SJSA1 (cell line): Measurements from ENCODE around the gene FRK. TPM values are rescaled to one million over a fixed set of nuclear protein-coding genes. Genes with fewer than 3 reads are reported as not detected.
A peak's percentile ranks its signal among the peaks of the same experiment; 100 is the strongest.
"Not testable (repeated sequence)": the region's sequence is repeated elsewhere in the genome, so short reads cannot be mapped to it uniquely, and the experiment has no call there.

ENCODE experiments used
- DNase-seq, 2 experiments: peaks; one replicate each; pipeline ENCODE4 v3.0.0-alpha.2; 2015 to 2020; ENCODE audit warnings: low spot score in 2 of 2, low read depth in 1 of 2
- H3K27ac ChIP-seq: fragments of 250-450 bp; sonication (Bioruptor Pico); 2 replicates; pipeline ENCODE4 v1.5.1; 2020; ENCODE audit warnings: mild to moderate bottlenecking, moderate library complexity
- H3K27me3 ChIP-seq: fragments of 250-450 bp; sonication (Bioruptor Pico); replicated peaks from 2 replicates; pipeline ENCODE4 v1.5.1; 2020; ENCODE audit warnings: mild to moderate bottlenecking, moderate library complexity
- H3K36me3 ChIP-seq: fragments of 250-450 bp; sonication (Bioruptor Pico); 2 replicates; pipeline ENCODE4 v1.5.1; 2020; ENCODE audit warnings: mild to moderate bottlenecking
- H3K4me1 ChIP-seq: fragments of 250-450 bp; sonication (Bioruptor Pico); replicated peaks from 2 replicates; pipeline ENCODE4 v1.6.1; 2021; ENCODE audit warnings: mild to moderate bottlenecking
- H3K4me3 ChIP-seq: fragments of 250-450 bp; sonication (Bioruptor Pico); 2 replicates; pipeline ENCODE4 v1.5.1; 2020; ENCODE audit warnings: mild to moderate bottlenecking
- H3K9me3 ChIP-seq: fragments of 250-450 bp; sonication (Bioruptor Pico); replicated peaks from 2 replicates; pipeline ENCODE4 v1.5.1; 2020; ENCODE audit warnings: mild to moderate bottlenecking
- total RNA-seq: library from RNA; depleted of rRNA; stranded (reverse); fragments of >200 nt; shearing (Covaris generic); gene quantifications from 2 replicates; pipeline ENCODE4 v1.2.3, GENCODE V29; 2014

Gene FRK
- total RNA-seq, 1 experiment from 2014 or later: 0.66 TPM

DNA sequence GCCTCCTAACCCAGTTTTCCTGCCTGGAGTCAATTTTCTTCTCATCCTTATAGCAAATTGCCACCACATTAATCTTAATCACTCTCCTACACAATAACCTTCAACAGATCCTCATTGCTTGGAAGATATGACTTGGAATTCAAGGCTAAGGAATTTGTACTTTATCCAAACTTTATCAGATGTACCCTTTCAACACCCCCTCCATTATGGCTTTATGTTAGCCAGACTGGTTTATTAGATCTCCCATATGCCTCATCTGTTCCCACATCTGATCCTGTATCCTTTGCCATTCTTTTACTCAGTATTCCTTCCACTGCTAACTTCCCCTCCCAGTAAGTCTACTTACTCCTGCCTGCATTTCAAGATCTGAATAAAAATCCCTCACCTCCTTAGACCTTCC, 4.0 kb upstream of the FRK start:
- Histone ChIP-seq H3K27ac (no peak overlapping the region), H3K4me1 (no peaks in the 10 kb centered on the region), H3K27me3 (no peaks in the 10 kb centered on the region), H3K4me3 (no peak overlapping the region), H3K36me3 (no peaks in the 10 kb centered on the region), H3K9me3 (no peaks in the 10 kb centered on the region)
- no peak for DNase-seq

DNA sequence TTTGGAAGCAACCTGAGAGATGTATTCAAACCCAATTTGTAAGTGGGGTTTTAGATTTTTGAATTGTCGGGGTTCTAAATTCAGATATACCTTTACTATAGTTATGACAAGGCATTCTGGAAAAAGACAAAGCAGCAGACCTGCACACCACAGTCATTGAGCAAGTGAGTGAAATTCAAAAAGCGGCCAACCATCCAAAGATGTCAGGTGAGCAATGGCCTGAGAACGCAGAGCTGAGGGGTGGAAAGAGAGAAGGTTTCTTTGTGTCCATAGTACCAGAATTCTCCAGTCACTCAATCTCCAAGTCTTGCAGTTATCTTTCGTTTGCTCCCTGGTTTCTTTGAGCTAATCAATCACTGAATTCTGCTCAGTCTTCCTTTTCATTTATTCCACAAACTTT, 1.8 kb upstream of the FRK start:
- Histone ChIP-seq H3K36me3 (no peaks in the 10 kb centered on the region), H3K27ac (no peak overlapping the region), H3K4me1 (no peaks in the 10 kb centered on the region), H3K4me3 (no peak overlapping the region), H3K27me3 (no peaks in the 10 kb centered on the region), H3K9me3 (no peaks in the 10 kb centered on the region)
- DNase-seq: no peak

DNA sequence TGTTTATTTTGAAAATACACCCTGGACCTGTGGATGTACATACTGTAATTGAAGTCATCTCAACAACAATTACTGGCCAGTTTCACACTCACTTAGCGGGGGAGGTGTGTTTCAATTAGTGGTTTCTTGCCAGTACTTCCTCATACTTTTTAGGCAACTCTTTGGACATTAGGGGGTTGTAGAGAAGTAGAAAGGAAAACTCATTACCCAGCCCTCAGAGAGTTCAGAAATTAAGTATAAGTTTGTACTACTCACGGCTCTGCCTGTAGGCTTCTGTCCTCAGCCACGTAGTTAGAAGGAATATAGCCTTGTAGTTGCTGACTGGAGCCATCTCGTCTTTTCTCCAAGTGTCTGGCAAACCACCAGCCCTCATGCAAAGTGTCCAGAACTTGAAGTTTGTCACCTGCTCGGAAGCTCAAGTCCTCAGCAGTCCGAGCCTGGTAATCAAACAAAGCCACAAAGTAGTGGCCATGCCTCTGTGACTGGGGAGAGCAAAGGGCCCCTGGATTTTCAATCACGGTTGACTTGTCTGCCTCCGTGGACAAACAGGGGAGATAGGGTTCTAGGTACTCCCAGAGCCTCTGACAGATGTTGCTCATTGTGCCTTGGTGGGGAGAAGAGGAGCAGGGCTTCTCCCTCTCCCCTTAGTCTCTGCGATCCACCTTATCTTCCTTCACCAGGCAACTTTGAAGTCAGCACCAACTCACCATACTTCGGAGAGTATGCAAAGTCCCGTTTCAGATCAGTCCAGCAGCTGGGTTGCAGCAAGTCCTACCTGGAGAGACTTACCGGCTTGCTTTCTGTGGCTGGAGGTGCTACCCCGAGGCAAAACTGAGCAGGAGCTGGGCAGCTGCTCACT, 749 bp downstream of the FRK start:
- Histone ChIP-seq H3K4me1 (no peaks in the 10 kb centered on the region), H3K27ac (no peak overlapping the region), H3K36me3 (no peaks in the 10 kb centered on the region), H3K9me3 (no peaks in the 10 kb centered on the region), H3K4me3 (peak overlapping the region; percentile 30), H3K27me3 (no peaks in the 10 kb centered on the region)
- peak in 1 of 2 experiments; percentile 14 for DNase-seq

DNA sequence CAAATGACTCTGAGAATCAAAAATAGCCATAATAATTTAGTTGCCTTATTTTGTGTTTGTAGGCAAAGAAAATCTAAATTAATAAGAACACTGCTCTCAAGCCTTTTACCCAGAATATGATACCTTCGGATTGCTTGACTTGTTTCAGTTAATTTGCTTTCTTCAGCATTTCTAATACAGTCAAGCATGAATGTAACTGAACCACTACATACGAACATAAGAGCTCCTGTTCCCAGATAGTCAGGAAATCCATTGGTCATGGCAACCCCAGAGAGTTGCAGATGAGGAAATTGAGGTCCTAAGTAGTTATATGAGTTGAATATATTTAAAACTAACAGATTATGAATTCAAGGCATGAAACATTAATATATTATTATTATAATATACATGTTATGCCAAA, 2.9 kb downstream of the FRK start:
- H3K4me3 ChIP-seq: no peak overlapping the region

DNA sequence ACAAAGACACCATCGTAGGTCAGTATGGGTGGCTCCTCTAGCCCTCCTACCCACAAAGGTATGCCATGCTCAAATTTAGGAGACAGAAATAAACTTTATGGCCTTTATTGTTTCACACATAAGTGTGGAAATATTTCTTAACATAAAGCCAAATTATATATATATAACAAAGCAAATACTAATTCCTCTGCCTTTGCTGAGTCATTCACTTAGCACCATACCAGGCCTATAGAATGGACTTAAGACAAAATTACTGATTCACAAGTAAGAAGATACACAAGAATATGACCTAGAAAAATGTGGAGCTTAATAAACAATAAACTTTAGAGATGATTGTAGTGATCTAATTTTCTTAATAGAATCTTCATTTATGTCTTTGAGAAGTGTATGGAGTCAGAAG, 5.2 kb downstream of the FRK start:
- no peaks in the 10 kb centered on the region for H3K4me1 ChIP-seq
- H3K27ac ChIP-seq: no peak overlapping the region
- no peak for DNase-seq
- no peaks in the 10 kb centered on the region for H3K27me3 ChIP-seq
- H3K36me3 ChIP-seq: no peaks in the 10 kb centered on the region
- H3K4me3 ChIP-seq: no peak overlapping the region
- H3K9me3 ChIP-seq: no peaks in the 10 kb centered on the region

More for the DNA sequence above, 2.9 kb downstream of the FRK start:
- Histone ChIP-seq H3K36me3 (no peaks in the 10 kb centered on the region), H3K27ac (no peak overlapping the region), H3K9me3 (no peaks in the 10 kb centered on the region), H3K27me3 (no peaks in the 10 kb centered on the region), H3K4me1 (no peaks in the 10 kb centered on the region)
- no peak for DNase-seq

DNA sequence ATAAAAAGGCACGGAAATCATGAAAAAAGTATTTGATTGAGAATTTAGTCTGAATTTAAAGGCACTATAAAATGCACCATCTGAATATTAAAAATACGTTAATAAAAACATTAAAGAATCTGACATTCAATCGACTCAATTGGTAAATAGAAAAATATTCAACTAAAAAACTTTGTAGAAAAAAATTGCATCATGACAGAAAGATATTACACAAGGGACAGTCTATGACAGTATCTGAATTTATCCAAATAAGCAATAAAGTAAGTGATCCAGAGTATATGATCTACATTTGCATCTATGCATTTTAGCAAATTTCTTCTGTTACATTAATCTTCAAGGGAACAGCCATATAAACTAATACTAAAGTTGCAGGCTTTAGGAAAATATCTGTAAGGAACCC, 9.4 kb downstream of the FRK start:
- no peaks in the 10 kb centered on the region for H3K27me3 ChIP-seq
- H3K4me3 ChIP-seq: no peak overlapping the region
- H3K36me3 ChIP-seq: no peaks in the 10 kb centered on the region
- no peak for DNase-seq
- no peaks in the 10 kb centered on the region for H3K9me3 ChIP-seq
- no peak overlapping the region for H3K27ac ChIP-seq
- no peaks in the 10 kb centered on the region for H3K4me1 ChIP-seq

DNA sequence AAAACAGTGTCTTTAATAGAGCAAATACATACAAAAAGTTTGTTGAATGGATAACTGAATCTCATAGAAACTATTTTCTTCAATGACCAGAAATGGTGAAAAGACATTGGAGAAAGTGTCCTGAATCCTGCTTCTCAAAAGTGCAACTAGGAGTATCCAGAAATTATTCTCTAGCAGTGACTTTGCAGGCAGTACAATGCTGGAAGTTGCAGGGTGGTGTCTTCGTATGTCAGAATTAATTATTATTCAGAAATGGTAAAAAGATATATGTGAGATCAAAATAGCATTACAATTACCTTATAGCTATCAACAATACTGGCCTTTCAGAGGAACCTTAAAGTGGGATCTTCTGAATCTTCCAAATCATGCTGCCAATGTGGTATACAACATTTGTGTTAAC, 10.0 kb downstream of the FRK start:
- H3K36me3 ChIP-seq: no peaks in the 10 kb centered on the region
- no peak for DNase-seq
- H3K4me3 ChIP-seq: no peak overlapping the region
- H3K27me3 ChIP-seq: no peaks in the 10 kb centered on the region
- no peaks in the 10 kb centered on the region for H3K9me3 ChIP-seq
- no peak overlapping the region for H3K27ac ChIP-seq
- H3K4me1 ChIP-seq: no peaks in the 10 kb centered on the region

DNA sequence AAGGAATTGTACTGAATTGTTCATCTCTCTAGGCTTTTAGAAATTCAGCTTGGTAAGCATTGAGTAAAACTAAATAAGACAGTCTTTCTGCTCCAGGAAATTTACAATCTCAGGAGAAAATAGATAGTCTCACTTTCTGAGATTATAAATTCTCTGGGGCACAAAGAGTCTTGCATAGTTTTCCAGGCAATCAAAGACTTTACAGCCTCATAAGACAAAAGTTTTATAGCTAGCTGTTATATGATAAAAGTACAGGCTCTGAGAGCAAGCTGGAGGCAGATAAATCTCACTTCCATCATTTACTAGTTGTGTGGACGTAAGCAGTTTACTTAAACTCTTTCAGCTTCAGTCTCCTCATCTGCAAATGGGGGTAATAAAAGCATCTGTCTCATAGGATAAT, 11.4 kb downstream of the FRK start:
- no peaks in the 10 kb centered on the region for H3K36me3 ChIP-seq
- no peaks in the 10 kb centered on the region for H3K27me3 ChIP-seq
- H3K4me1 ChIP-seq: no peaks in the 10 kb centered on the region
- no peak overlapping the region for H3K27ac ChIP-seq
- no peak overlapping the region for H3K4me3 ChIP-seq
- H3K9me3 ChIP-seq: no peaks in the 10 kb centered on the region
- no peak for DNase-seq

DNA sequence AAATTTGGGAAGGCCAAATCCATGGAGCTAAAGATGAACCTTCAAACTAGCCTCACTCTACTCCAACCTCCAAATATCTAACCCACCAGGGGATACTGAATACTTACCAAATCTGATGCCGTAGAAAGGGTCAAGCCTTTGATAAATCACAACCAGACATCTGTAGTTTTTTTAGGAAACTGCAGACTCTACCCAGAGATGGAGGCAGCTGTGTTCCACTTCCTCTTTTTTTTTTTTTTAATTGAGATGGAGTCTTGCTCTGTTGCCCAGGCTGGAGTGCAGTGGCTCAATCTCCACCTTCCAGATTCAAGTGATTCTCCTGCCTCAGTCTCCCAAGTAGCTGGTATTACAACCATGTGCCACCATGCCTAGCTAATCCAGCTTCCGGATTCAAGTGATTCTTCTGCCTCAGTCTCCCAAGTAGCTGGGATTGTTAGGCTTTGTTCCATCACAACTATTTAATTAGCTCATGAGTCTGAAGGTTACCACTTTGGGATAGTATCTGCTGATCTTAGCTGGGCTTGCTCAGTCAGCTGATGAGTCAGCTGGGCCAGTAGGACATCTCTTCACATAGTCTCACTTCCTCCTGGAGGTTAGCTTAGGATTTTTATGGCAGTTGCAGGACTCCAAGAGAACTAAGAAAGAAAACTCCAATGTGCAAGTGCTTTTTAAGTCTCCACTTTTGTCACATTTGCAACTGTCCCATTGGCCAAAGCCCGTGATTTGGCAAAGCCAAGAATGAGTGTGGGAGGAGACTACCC, 13.3 kb downstream of the FRK start:
- Histone ChIP-seq H3K4me3 (no peak overlapping the region), H3K27ac (no peak overlapping the region), H3K9me3 (no peaks in the 10 kb centered on the region), H3K27me3 (no peaks in the 10 kb centered on the region), H3K36me3 (no peaks in the 10 kb centered on the region), H3K4me1 (no peaks in the 10 kb centered on the region)
- DNase-seq: no peak

DNA sequence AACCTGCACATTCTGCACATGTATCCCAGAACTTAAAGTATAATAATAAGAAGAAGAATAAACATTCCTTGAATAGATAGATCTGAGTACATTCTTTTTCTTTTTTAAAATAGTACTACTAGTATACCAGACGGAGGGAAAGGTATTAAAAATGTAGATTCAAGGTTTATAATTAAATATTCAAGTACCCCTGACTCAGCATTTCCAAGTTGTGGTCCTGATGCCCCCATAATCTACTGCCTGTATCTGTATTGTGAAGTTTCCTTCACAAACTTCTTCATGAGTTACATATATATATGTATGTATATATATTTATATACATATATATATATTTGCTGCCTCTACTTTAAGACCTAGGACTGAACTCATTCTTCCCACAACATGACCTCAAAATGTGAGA, 14.0 kb downstream of the FRK start:
- H3K4me3 ChIP-seq: no peak overlapping the region
- H3K27ac ChIP-seq: no peak overlapping the region
- no peaks in the 10 kb centered on the region for H3K4me1 ChIP-seq
- no peaks in the 10 kb centered on the region for H3K27me3 ChIP-seq
- no peaks in the 10 kb centered on the region for H3K36me3 ChIP-seq
- no peak for DNase-seq
- H3K9me3 ChIP-seq: no peaks in the 10 kb centered on the region

DNA sequence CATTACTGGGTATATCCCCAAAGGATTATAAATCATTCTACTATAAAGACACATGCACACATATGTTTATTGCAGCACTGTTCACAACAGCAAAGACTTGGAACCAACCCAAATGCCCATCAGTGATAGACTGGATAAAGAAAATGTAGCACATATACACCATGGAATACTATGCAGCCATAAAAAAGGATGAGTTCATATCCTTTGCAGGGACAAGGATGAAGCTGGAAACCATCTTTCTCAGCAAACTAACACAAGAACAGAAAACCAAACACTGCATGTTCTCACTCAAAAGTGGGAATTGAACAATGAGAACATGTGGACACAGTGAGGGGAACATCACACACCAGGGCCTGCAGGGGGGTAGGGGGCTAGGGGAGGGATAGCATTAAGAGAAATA, 14.4 kb downstream of the FRK start:
- H3K36me3 ChIP-seq, H3K27me3 ChIP-seq, H3K4me1 ChIP-seq, H3K9me3 ChIP-seq, DNase-seq, H3K4me3 ChIP-seq, H3K27ac ChIP-seq: not testable (repeated sequence)

DNA sequence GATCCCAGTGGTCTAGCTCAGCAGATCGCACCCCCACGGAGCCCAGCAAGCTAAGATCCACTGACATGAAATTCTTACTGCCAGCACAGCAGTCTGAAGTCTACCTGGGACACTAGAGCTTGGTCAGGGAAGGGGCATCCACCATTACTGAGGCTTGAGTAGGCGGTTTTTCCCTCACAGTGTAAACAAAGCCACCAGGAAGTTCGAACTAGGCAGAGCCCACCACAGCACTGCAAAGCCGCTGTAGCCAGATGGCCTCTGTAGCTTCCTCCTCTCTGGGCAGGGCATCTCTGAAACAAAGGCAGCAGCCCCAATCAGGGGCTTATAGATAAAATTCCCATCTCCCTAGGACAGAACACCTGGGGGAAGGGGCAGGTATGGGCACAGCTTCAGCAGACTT, 18.8 kb downstream of the FRK start:
- no peaks in the 10 kb centered on the region for H3K4me1 ChIP-seq
- H3K9me3 ChIP-seq: no peaks in the 10 kb centered on the region
- no peaks in the 10 kb centered on the region for H3K36me3 ChIP-seq
- DNase-seq: no peak
- no peaks in the 10 kb centered on the region; the same call in 1 of the 2 replicates for H3K27me3 ChIP-seq
- H3K27ac ChIP-seq: no peak overlapping the region
- H3K4me3 ChIP-seq: no peak overlapping the region

DNA sequence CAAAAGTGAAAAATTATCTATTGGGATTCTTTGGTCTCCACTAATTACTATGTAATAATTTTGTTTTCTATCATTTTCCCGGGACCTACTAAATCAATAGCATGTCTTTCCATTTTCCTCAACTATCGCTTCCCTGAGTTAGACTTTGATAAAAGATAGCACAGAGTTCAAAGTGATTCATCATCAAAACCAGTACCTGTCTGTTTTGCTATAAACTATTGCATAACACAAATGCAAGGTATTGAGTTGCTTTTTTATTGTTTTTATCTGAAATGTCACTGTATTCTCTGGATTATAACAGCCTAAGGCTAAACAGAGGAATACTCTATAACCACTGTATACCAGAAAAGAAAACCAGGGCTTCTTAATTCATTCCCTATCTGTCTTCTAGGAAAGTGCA, 19.7 kb downstream of the FRK start:
- Histone ChIP-seq H3K4me3 (no peak overlapping the region), H3K4me1 (no peaks in the 10 kb centered on the region), H3K36me3 (no peaks in the 10 kb centered on the region), H3K27me3 (no peaks in the 10 kb centered on the region; the same call in 1 of the 2 replicates), H3K27ac (no peak overlapping the region), H3K9me3 (no peaks in the 10 kb centered on the region)
- no peak for DNase-seq

DNA sequence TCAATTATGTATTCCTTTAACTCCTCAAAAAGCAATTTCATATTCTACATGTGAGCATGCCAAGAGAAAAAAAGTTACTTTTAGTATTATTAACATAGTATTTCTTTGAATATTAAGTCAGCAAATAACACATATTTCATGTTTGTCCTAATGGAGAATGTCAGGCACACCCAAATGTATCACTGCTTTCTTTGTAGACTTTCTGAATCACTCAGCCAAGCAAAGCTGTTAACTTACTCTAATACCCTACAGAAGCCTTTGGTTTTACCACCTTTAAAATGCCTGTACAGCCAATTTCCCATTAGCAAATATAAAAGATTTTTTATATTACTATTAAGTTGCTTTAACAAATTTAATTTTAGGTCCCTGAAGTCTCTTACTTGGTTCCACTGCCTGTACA, 23.8 kb downstream of the FRK start:
- Histone ChIP-seq H3K36me3 (no peaks in the 10 kb centered on the region), H3K9me3 (no peaks in the 10 kb centered on the region), H3K27me3 (no peaks in the 10 kb centered on the region; the same call in 1 of the 2 replicates), H3K4me3 (no peak overlapping the region), H3K27ac (no peak overlapping the region), H3K4me1 (no peaks in the 10 kb centered on the region; the same call in 1 of the 2 replicates)
- no peak for DNase-seq
